Spleen (tissue), 7 donors: ENCODE results near the gene GNL3.

Source experiments
- POLR2AphosphoS5 ChIP-seq, 3 donors: sonication (generic); formaldehyde crosslinking; IDR thresholded peaks; one replicate each; pipeline ENCODE4 v1.5.1; 2017; ENCODE audit warnings: antibody characterized with exemption in 3 of 3
- TF ChIP-seq, protein P1 (sequence below), 11 experiments: fragments of 200-600 bp in 7 of 11; fragments of 450-650 bp in 4 of 11; sonication (generic) in 4 of 11; IDR thresholded peaks in 8 of 11; conservative IDR thresholded peaks in 3 of 11; 1 replicate in 7 of 11; 2 replicates in 4 of 11; pipeline versions ENCODE4 v1.4.0 to v1.8.0; 2016 to 2021; ENCODE audit warnings: antibody characterized with exemption in 11 of 11, inconsistent platforms in 4 of 11, mild to moderate bottlenecking in 1 of 11
- donor health status: DM: no; HTN: no; CAD: no; lungs with moderate emphysema.
- donor health status: DM: no; HTN: no; CAD: no.
- donor health status: DM: no; HTN: no; CAD: no.

DNA sequence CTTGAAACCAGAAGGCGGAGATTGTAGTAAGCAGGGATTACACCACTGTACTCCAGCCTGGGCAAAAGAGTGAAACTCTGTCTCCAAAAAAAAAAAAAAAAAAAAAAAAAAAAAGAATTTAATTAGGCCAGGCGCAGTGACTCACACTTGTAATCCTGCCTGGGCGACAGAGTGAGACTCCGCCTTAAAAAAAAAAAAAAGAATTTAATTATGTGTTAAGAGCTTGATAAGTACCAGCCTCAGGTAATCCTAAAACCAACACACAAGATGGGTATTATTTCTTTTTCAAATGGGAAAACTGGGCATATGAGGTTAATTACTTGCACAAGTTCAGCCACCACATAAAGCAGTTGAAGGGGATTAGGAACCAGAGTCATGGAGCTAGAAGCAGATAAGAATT, 49.2 kb upstream of the GNL3 start:
- TF ChIP-seq, protein P1, sequence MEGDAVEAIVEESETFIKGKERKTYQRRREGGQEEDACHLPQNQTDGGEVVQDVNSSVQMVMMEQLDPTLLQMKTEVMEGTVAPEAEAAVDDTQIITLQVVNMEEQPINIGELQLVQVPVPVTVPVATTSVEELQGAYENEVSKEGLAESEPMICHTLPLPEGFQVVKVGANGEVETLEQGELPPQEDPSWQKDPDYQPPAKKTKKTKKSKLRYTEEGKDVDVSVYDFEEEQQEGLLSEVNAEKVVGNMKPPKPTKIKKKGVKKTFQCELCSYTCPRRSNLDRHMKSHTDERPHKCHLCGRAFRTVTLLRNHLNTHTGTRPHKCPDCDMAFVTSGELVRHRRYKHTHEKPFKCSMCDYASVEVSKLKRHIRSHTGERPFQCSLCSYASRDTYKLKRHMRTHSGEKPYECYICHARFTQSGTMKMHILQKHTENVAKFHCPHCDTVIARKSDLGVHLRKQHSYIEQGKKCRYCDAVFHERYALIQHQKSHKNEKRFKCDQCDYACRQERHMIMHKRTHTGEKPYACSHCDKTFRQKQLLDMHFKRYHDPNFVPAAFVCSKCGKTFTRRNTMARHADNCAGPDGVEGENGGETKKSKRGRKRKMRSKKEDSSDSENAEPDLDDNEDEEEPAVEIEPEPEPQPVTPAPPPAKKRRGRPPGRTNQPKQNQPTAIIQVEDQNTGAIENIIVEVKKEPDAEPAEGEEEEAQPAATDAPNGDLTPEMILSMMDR (IDR thresholded peaks at IDR 0.05 in 8 of 11, conservative IDR thresholded peaks at IDR 0.05 in 3 of 11): no peak
- TF ChIP-seq POLR2AphosphoS5 (IDR thresholded peaks at IDR 0.05): no peak
